Hepatocyte (in vitro differentiated cells): ENCODE data around the gene CHST2. TPM values are rescaled to one million over a fixed set of nuclear protein-coding genes. Genes with fewer than 3 reads are reported as not detected.

Experiments
- DNase-seq: peaks from one replicate; pipeline ENCODE4 v3.0.0-alpha.2; 2016; ENCODE audit warnings: low spot score
- H2AFZ ChIP-seq: fragments of 200-600 bp; sonication (generic); 2 replicates; pipeline ENCODE4 v1.6.0; 2016; ENCODE audit warnings: antibody characterized with exemption, mild to moderate bottlenecking
- H3K27ac ChIP-seq: fragments of 200-600 bp; sonication (generic); 2 replicates; pipeline ENCODE4 v1.5.1; 2016; ENCODE audit warnings: mild to moderate bottlenecking
- H3K27me3 ChIP-seq: fragments of 200-600 bp; sonication (generic); 2 replicates; pipeline ENCODE4 v1.6.1; 2016
- H3K36me3 ChIP-seq: fragments of 200-600 bp; sonication (generic); replicated peaks from 2 replicates; pipeline ENCODE4 v1.5.1; 2016; ENCODE audit warnings: low read depth; ENCODE audit not compliant: insufficient read depth
- H3K4me1 ChIP-seq: fragments of 200-600 bp; sonication (generic); 2 replicates; pipeline ENCODE4 v1.5.1; 2016; ENCODE audit warnings: mild to moderate bottlenecking, moderate library complexity; ENCODE audit not compliant: insufficient read depth
- H3K4me2 ChIP-seq: fragments of 200-600 bp; sonication (generic); 2 replicates; pipeline ENCODE4 v1.6.0; 2016
- H3K4me3 ChIP-seq: fragments of 200-600 bp; sonication (generic); 2 replicates; pipeline ENCODE4 v1.5.1; 2016; ENCODE audit warnings: mild to moderate bottlenecking
- H3K79me2 ChIP-seq: fragments of 200-600 bp; sonication (generic); 2 replicates; pipeline ENCODE4 v1.6.0; 2017; ENCODE audit warnings: mild to moderate bottlenecking
- H3K9me2 ChIP-seq: fragments of 200-600 bp; sonication (generic); replicated peaks from 2 replicates; pipeline ENCODE4 v1.6.0; 2017; ENCODE audit warnings: mild to moderate bottlenecking; ENCODE audit not compliant: insufficient read depth
- H3K9me3 ChIP-seq: fragments of 200-600 bp; sonication (generic); 2 replicates; pipeline ENCODE4 v1.5.1; 2016; ENCODE audit warnings: low read depth, mild to moderate bottlenecking
- H4K20me1 ChIP-seq: fragments of 200-600 bp; sonication (generic); 2 replicates; pipeline ENCODE4 v1.6.0; 2016; ENCODE audit warnings: mild to moderate bottlenecking; ENCODE audit not compliant: insufficient read depth, poor library complexity, severe bottlenecking
- CTCF ChIP-seq: fragments of 200-600 bp; sonication (generic); IDR thresholded peaks from 2 replicates; pipeline ENCODE4 v1.5.1; 2016; ENCODE audit warnings: antibody characterized with exemption, mild to moderate bottlenecking; ENCODE audit not compliant: poor library complexity
- EZH2 ChIP-seq: fragments of 200-600 bp; sonication (generic); IDR thresholded peaks from 2 replicates; pipeline ENCODE4 v1.6.1; 2016; ENCODE audit warnings: antibody characterized with exemption, mild to moderate bottlenecking, borderline replicate concordance
- EZH2phosphoT487 ChIP-seq: fragments of 200-600 bp; sonication (generic); IDR thresholded peaks from one replicate; pipeline ENCODE4 v1.6.1; 2018; ENCODE audit warnings: antibody characterized with exemption, mild to moderate bottlenecking, low read depth, moderate library complexity; ENCODE audit not compliant: unreplicated experiment, severe bottlenecking
- WGBS: methylation state at CpG from one replicate; pipeline ENCODE4 v1.1.6; 2016; ENCODE audit warnings: low lambda C conversion rate; ENCODE audit errors: missing lambda C conversion rate; 5-methylcytosine and 5-hydroxymethylcytosine counted together
- polyA plus RNA-seq: library from polyadenylated mRNA; unstranded; fragments of >200 nt; fragmentation: Nextera tagmentation; extraction: Ambion mirVana; gene quantifications from 2 replicates; pipeline ENCODE4 v1.2.1, GENCODE V29; 2016
- total RNA-seq: library from RNA; depleted of rRNA; stranded (reverse); fragments of >200 nt; gene quantifications from 2 replicates; pipeline ENCODE4 v1.2.3, GENCODE V29; 2014

The CHST2 gene
- total and polyA plus RNA-seq, 2 experiments from 2014 or later = 12.2 to 16.1 TPM

DNA sequence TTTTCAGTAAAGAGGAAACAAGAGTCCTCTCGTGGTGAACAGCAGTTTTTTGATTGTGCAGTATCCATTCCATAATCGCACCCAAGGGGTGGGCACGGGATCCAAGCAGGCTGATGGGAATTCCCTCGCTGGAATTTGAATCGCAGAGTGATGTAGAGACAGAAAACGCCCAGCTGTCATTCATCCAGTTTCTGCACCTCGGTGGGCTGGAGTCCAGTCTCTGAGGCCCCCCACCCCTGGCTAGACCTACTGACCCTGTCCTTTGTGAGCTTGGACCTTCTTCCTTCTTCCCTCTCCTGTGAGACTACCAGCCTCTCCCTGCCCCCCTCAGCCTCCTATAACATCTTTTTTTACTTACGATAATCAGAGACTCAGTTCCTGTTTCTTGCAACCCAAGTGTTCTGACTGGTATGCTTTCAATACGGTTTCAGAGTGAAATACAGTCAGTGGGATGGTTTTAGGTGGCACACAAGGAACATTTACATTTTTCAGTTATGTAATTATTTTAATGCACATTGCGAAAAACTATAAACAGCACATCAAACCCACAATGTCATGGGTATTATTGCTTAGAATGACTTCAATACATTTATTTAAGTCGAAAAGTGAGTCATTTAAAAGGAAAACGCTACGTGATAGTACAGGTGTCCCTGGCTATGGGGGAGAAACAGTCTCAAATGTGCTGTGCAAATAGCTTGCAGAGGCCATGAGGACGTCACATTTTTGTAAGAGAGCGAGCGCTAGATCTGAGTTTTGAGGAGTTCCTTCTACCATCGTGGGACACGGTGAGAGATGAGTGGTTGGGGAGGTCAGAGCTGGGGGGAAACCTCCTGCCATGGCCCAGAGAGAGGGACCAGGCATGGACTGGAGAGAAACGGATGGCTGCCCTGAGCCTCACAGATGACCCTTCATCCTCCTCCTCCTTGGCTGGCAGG lies 37.5 kb upstream of the CHST2 start:
- no peak for DNase-seq
- 91% methylated on average over 19 of the region's 19 CpGs for WGBS
- no peaks in the 10 kb centered on the region for H3K79me2 ChIP-seq
- H4K20me1 ChIP-seq = no peaks in the 10 kb centered on the region
- H3K4me1 ChIP-seq = no peaks in the 10 kb centered on the region
- H3K9me3 ChIP-seq = no peaks in the 10 kb centered on the region
- no peak for TF ChIP-seq CTCF
- no peak for TF ChIP-seq EZH2
- no peak for TF ChIP-seq EZH2phosphoT487
- no peak overlapping the region for H2AFZ ChIP-seq
- H3K4me3 ChIP-seq = no peak overlapping the region
- H3K4me2 ChIP-seq = no peak overlapping the region
- H3K27me3 ChIP-seq = no peaks in the 10 kb centered on the region
- H3K9me2 ChIP-seq = no peaks in the 10 kb centered on the region
- no peaks in the 10 kb centered on the region for H3K36me3 ChIP-seq
- no peak overlapping the region for H3K27ac ChIP-seq

DNA sequence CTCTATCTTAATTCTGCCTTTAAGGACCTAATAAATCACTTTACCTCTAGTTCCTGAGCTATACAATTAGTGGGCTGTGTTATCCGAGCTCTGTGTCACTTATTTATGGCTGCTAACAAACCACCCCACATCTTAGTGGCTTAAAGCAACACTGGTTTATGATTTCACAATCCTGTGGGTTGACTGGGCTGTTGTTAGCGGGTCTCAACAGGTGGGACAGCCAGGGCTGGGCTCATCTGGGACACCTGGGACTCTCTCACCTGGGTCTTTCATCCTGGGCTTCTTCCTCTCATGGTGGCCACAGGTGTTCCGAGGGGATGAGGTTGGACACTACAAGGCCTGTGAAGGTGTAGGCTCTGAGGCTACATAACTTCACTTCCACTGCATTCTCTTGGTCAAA lies 35.8 kb upstream of the CHST2 start:
- Histone ChIP-seq H3K27ac (no peak overlapping the region), H2AFZ (no peak overlapping the region), H3K4me3 (no peak overlapping the region), H3K27me3 (no peaks in the 10 kb centered on the region), H3K36me3 (no peaks in the 10 kb centered on the region), H3K9me2 (no peaks in the 10 kb centered on the region), H3K9me3 (no peaks in the 10 kb centered on the region), H3K4me1 (no peaks in the 10 kb centered on the region), H4K20me1 (no peaks in the 10 kb centered on the region), H3K4me2 (no peak overlapping the region), H3K79me2 (no peaks in the 10 kb centered on the region)
- no peak for TF ChIP-seq EZH2
- TF ChIP-seq CTCF = no peak
- TF ChIP-seq EZH2phosphoT487 = no peak
- no peak for DNase-seq
- 91% methylated on average over 3 of the region's 3 CpGs for WGBS

GRCh38 chr3:143084856-143085731 lies 34.5 kb upstream of the CHST2 start:
- Histone ChIP-seq H3K36me3 (no peaks in the 10 kb centered on the region), H3K79me2 (no peaks in the 10 kb centered on the region), H3K4me3 (no peak overlapping the region), H3K9me3 (no peaks in the 10 kb centered on the region), H3K4me2 (no peak overlapping the region), H3K4me1 (no peaks in the 10 kb centered on the region), H2AFZ (no peak overlapping the region), H3K9me2 (no peaks in the 10 kb centered on the region), H3K27me3 (no peaks in the 10 kb centered on the region), H3K27ac (no peak overlapping the region), H4K20me1 (no peaks in the 10 kb centered on the region)
- WGBS = 93% methylated on average over 17 of the region's 17 CpGs
- no peak for TF ChIP-seq CTCF
- TF ChIP-seq EZH2phosphoT487 = no peak
- TF ChIP-seq EZH2 = no peak
- no peak for DNase-seq
